ENCODE measurements around the gene NACC1. TPM values are rescaled to one million over a fixed set of nuclear protein-coding genes. Genes with fewer than 3 reads are reported as not detected.
A peak's percentile ranks its signal among the peaks of the same experiment; 100 is the strongest.

The NACC1 gene
- polyA plus RNA-seq, 1 donor (not counting 4 experiments of a cell fraction or from before 2014, with no cell fraction given): 32.9 TPM

GRCh38 chr19:13079542-13079986 lies 38.5 kb upstream of the NACC1 start:
- H3K4me2 ChIP-seq (ENCODE audit: control insufficient read depth, extremely low read depth, insufficient read depth, low read depth, low read length): peak overlapping the region; percentile 22
- no peak overlapping the region for H3K27ac ChIP-seq (ENCODE audit: control insufficient read depth, insufficient read depth, low read length)
- H3K36me3 ChIP-seq (ENCODE audit: control insufficient read depth in 2 of 2, extremely low read depth in 1 of 2, insufficient read depth in 2 of 2, low read length in 2 of 2): peaks cover 12 to 30% of the 10 kb centered on the region in 2 experiments
- TF ChIP-seq CTCF (optimal IDR thresholded peaks at IDR 0.05 in 1 of 3, IDR thresholded peaks at IDR 0.05 in 1 of 3, conservative IDR thresholded peaks at IDR 0.05 in 1 of 3; ENCODE audit: extremely low read depth in 1 of 3, insufficient read depth in 2 of 3, low read length in 3 of 3) (no peak), EZH2 (IDR thresholded peaks at IDR 0.05; ENCODE audit: low read length) (no peak)
- DNase-seq (ENCODE audit: low read depth, low spot score): no peak
- H2AFZ ChIP-seq (ENCODE audit: control insufficient read depth, low read length): no peak overlapping the region
- no peak overlapping the region for H3K9ac ChIP-seq (ENCODE audit: control insufficient read depth, extremely low read depth, insufficient read depth, low read length)
- H3K79me2 ChIP-seq (ENCODE audit: control insufficient read depth, insufficient read depth, low read length): no peaks in the 10 kb centered on the region
- dilution Hi-C loops (cut with MboI; ENCODE audit: extremely low pct_ligation_motif_present, low sequenced_read_pairs): no loop called here
- H3K9me3 ChIP-seq (ENCODE audit: control insufficient read depth, low read depth, low read length): no peaks in the 10 kb centered on the region
- H3K4me1 ChIP-seq (ENCODE audit: control insufficient read depth, extremely low read depth, insufficient read depth, low read length): peaks cover 16% of the 10 kb centered on the region
- H3K27me3 ChIP-seq (ENCODE audit: control insufficient read depth, extremely low read depth, insufficient read depth, low read length): no peaks in the 10 kb centered on the region
- no peaks in the 10 kb centered on the region for H4K20me1 ChIP-seq (ENCODE audit: control insufficient read depth, extremely low read depth, insufficient read depth, low read length)
- FAIRE-seq: no peak
- H3K9me1 ChIP-seq (ENCODE audit: control insufficient read depth, extremely low read depth, insufficient read depth, low read length): no peaks in the 10 kb centered on the region
- H3K4me3 ChIP-seq (ENCODE audit: control insufficient read depth in 2 of 3, extremely low read depth in 1 of 3, insufficient read depth in 2 of 3, low read depth in 1 of 3, low read length in 3 of 3): no peak overlapping the region

GRCh38 chr19:13082192-13083007 lies 35.7 kb upstream of the NACC1 start:
- no peak for TF ChIP-seq EZH2 (IDR thresholded peaks at IDR 0.05; ENCODE audit: low read length)
- TF ChIP-seq CTCF (optimal IDR thresholded peaks at IDR 0.05 in 1 of 3, IDR thresholded peaks at IDR 0.05 in 1 of 3, conservative IDR thresholded peaks at IDR 0.05 in 1 of 3; ENCODE audit: extremely low read depth in 1 of 3, insufficient read depth in 2 of 3, low read length in 3 of 3): no peak
- peaks cover 11 to 12% of the 10 kb centered on the region in 2 experiments for H3K36me3 ChIP-seq (ENCODE audit: control insufficient read depth in 2 of 2, extremely low read depth in 1 of 2, insufficient read depth in 2 of 2, low read length in 2 of 2)
- dilution Hi-C loops (cut with MboI; ENCODE audit: extremely low pct_ligation_motif_present, low sequenced_read_pairs): no loop called here
- H3K4me3 ChIP-seq (ENCODE audit: control insufficient read depth in 2 of 3, extremely low read depth in 1 of 3, insufficient read depth in 2 of 3, low read depth in 1 of 3, low read length in 3 of 3): no peak overlapping the region
- no peak overlapping the region for H3K4me2 ChIP-seq (ENCODE audit: control insufficient read depth, extremely low read depth, insufficient read depth, low read depth, low read length)
- no peaks in the 10 kb centered on the region for H3K27me3 ChIP-seq (ENCODE audit: control insufficient read depth, extremely low read depth, insufficient read depth, low read length)
- no peaks in the 10 kb centered on the region for H3K79me2 ChIP-seq (ENCODE audit: control insufficient read depth, insufficient read depth, low read length)
- H3K9me3 ChIP-seq (ENCODE audit: control insufficient read depth, low read depth, low read length): no peaks in the 10 kb centered on the region
- no peak overlapping the region for H3K27ac ChIP-seq (ENCODE audit: control insufficient read depth, insufficient read depth, low read length)
- DNase-seq (ENCODE audit: low read depth, low spot score): no peak
- no peak overlapping the region for H2AFZ ChIP-seq (ENCODE audit: control insufficient read depth, low read length)
- H3K4me1 ChIP-seq (ENCODE audit: control insufficient read depth, extremely low read depth, insufficient read depth, low read length): peaks cover 16% of the 10 kb centered on the region
- FAIRE-seq: no peak
- H3K9me1 ChIP-seq (ENCODE audit: control insufficient read depth, extremely low read depth, insufficient read depth, low read length): no peaks in the 10 kb centered on the region
- no peaks in the 10 kb centered on the region for H4K20me1 ChIP-seq (ENCODE audit: control insufficient read depth, extremely low read depth, insufficient read depth, low read length)
- no peak overlapping the region for H3K9ac ChIP-seq (ENCODE audit: control insufficient read depth, extremely low read depth, insufficient read depth, low read length)
